ENCODE data around the gene ESPN.

ESPN gene

DNA sequence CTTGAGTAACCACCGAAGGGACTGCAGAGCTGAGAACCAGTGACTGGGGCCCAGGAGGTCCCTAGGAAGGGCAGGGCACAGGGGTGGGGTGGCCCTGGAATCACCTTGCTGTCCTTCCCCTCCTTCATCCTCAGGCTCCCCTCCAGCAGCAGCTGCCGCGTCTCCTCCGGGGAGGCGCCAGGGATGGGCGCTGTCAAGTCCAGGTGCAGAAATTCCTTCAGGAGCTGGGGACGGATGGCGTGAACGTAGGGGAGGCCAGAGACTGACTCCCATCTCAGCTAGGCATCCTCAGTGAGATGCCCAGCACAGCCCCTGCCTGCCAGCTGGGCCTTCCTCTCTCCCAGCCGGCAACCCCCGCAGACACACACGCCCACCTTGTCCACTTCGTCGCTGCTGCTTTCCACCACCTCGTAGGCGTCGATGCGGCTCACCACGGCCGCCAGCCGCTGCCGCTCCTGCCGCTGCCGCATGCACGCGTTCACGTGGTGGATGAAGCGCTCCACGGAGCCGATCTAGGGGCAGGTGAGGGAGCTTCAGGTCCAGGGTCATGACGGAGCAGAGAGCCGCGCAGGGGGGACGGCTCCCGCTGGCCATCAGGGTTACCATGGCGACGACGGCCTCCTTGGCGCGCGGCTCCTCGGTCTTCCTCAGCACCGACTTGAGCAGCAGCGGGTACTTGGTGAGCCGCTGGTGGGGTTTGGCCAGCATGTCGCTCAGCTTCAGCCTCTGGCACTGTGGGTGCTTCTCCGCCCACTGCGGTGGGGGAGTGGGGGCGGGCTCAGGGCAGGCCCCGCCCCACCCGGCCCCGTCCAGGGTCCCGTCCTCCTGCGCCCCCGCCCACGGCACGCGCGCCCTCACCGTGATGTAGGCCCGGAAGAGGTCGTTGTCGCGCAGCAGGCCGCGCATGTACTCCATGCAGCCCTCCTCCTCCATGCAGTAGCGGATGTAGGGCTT, 45.8 kb downstream of the ESPN start (continued):
- TF ChIP-seq, protein P1, sequence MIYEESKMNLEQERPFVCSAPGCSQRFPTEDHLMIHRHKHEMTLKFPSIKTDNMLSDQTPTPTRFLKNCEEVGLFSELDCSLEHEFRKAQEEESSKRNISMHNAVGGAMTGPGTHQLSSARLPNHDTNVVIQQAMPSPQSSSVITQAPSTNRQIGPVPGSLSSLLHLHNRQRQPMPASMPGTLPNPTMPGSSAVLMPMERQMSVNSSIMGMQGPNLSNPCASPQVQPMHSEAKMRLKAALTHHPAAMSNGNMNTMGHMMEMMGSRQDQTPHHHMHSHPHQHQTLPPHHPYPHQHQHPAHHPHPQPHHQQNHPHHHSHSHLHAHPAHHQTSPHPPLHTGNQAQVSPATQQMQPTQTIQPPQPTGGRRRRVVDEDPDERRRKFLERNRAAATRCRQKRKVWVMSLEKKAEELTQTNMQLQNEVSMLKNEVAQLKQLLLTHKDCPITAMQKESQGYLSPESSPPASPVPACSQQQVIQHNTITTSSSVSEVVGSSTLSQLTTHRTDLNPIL (CRISPR knock-in tag; IDR thresholded peaks at IDR 0.05; ENCODE audit: low read depth), result no peak
- TF ChIP-seq PPARA (CRISPR knock-in tag; IDR thresholded peaks at IDR 0.05; ENCODE audit: borderline replicate concordance) (no peak), ZNF8 (CRISPR knock-in tag; IDR thresholded peaks at IDR 0.05) (no peak), TCF4 (CRISPR knock-in tag; IDR thresholded peaks at IDR 0.05; ENCODE audit: borderline replicate concordance) (no peak)

DNA sequence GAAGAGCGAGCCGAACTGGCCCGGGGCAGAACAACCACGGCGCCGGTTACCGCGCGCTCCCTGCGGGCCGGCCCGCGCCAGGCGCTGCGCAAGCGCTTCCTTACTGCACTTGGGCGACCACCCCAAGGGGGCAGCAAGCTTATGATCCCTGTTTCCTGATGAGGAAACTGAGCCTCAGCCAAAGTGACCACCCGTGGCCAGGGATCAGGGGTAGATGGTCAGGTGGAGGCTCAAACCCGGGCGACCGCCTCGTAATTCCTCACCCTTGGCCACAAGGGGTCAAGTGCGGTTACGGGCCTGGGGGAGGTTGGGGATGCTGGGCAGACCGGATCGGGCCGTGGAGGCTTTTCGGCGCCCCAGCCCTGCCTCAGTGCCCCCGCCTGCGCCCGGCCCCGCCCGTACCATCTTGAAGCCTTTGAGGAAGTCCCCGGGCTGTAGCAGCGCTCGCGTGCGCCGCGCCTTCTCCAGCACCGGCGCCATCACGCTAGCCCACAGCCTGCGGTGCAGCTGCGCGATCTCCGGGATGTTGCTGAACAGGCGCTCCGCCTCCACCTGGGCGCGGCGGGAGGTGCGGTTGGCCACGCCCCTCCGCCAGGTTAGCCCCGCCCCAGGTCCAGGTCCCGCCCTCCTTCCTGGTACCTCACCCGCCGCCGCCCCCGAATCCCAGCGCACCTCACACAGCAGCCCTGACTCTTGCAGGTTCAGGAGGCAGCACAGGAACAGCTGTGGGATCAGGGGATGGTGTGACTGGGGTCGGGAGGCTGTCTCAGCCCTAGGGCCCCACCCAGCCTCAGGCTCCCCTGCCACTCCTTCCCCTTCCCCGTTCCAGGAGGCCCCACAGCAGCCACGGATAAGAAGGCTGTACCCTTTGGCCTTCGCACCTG, 46.8 kb downstream of the ESPN start:
- no peak for ATAC-seq

DNA sequence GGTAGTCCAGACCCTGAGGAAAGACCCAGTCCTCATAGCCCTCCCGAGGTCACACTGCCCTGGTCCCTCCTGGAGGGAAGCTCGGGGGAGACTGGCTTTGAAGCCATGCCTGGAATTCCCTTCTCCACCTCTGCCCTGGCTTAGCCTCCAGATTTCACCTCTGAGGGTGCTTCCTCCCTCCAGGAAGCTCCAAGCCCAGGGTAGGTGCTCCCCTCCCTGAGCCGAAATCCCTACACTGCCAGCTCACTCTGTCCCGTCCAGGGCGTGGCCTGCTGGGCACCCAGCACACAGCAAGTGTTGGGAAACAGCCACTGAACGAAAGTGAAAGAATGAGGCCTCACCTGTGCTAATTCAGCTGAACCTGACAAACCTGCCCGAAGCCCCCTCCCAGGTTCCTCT, 47.4 kb downstream of the ESPN start:
- ATAC-seq, result no peak
- TF ChIP-seq TOX (CRISPR knock-in tag; IDR thresholded peaks at IDR 0.05; ENCODE audit: borderline replicate concordance) (no peak), SNAI2 (CRISPR knock-in tag; IDR thresholded peaks at IDR 0.05) (no peak), ZFP30 (CRISPR knock-in tag; IDR thresholded peaks at IDR 0.05) (no peak), ESRRG (CRISPR knock-in tag; IDR thresholded peaks at IDR 0.05) (no peak), ZNF70 (CRISPR knock-in tag; IDR thresholded peaks at IDR 0.05) (no peak), BACH2 (CRISPR knock-in tag; IDR thresholded peaks at IDR 0.05; ENCODE audit: borderline replicate concordance) (no peak), PPARA (CRISPR knock-in tag; IDR thresholded peaks at IDR 0.05; ENCODE audit: borderline replicate concordance) (no peak), CSDC2 (CRISPR knock-in tag; IDR thresholded peaks at IDR 0.05) (no peak), ZC3H10 (CRISPR knock-in tag; IDR thresholded peaks at IDR 0.05) (no peak), ZNF8 (CRISPR knock-in tag; IDR thresholded peaks at IDR 0.05) (no peak)
- TF ChIP-seq, protein P2, sequence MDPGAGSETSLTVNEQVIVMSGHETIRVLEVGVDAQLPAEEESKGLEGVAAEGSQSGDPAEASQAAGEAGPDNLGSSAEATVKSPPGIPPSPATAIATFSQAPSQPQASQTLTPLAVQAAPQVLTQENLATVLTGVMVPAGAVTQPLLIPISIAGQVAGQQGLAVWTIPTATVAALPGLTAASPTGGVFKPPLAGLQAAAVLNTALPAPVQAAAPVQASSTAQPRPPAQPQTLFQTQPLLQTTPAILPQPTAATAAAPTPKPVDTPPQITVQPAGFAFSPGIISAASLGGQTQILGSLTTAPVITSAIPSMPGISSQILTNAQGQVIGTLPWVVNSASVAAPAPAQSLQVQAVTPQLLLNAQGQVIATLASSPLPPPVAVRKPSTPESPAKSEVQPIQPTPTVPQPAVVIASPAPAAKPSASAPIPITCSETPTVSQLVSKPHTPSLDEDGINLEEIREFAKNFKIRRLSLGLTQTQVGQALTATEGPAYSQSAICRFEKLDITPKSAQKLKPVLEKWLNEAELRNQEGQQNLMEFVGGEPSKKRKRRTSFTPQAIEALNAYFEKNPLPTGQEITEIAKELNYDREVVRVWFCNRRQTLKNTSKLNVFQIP (CRISPR knock-in tag; IDR thresholded peaks at IDR 0.05; ENCODE audit: borderline replicate concordance, low read depth), result no peak
- TF ChIP-seq, protein P1 (CRISPR knock-in tag; IDR thresholded peaks at IDR 0.05; ENCODE audit: low read depth), result no peak
- TF ChIP-seq, protein P3, sequence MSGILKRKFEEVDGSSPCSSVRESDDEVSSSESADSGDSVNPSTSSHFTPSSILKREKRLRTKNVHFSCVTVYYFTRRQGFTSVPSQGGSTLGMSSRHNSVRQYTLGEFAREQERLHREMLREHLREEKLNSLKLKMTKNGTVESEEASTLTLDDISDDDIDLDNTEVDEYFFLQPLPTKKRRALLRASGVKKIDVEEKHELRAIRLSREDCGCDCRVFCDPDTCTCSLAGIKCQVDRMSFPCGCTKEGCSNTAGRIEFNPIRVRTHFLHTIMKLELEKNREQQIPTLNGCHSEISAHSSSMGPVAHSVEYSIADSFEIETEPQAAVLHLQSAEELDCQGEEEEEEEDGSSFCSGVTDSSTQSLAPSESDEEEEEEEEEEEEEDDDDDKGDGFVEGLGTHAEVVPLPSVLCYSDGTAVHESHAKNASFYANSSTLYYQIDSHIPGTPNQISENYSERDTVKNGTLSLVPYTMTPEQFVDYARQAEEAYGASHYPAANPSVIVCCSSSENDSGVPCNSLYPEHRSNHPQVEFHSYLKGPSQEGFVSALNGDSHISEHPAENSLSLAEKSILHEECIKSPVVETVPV (CRISPR knock-in tag; IDR thresholded peaks at IDR 0.05), result no peak

More for the DNA sequence above, 46.8 kb downstream of the ESPN start:
- no peak for TF ChIP-seq ZNF8 (CRISPR knock-in tag; IDR thresholded peaks at IDR 0.05)
- TF ChIP-seq, protein P3 (CRISPR knock-in tag; IDR thresholded peaks at IDR 0.05), result no peak
- no peak for TF ChIP-seq TCF4 (CRISPR knock-in tag; IDR thresholded peaks at IDR 0.05; ENCODE audit: borderline replicate concordance)
- TF ChIP-seq, protein P2 (CRISPR knock-in tag; IDR thresholded peaks at IDR 0.05; ENCODE audit: borderline replicate concordance, low read depth), result no peak
- TF ChIP-seq ISL1 (CRISPR knock-in tag; IDR thresholded peaks at IDR 0.05), result no peak
- TF ChIP-seq ZFP3 (CRISPR knock-in tag; IDR thresholded peaks at IDR 0.05), result no peak
- TF ChIP-seq SNAI2 (CRISPR knock-in tag; IDR thresholded peaks at IDR 0.05), result no peak
- TF ChIP-seq PPARA (CRISPR knock-in tag; IDR thresholded peaks at IDR 0.05; ENCODE audit: borderline replicate concordance), result no peak
- no peak for TF ChIP-seq ZFP30 (CRISPR knock-in tag; IDR thresholded peaks at IDR 0.05)
- TF ChIP-seq, protein P4, sequence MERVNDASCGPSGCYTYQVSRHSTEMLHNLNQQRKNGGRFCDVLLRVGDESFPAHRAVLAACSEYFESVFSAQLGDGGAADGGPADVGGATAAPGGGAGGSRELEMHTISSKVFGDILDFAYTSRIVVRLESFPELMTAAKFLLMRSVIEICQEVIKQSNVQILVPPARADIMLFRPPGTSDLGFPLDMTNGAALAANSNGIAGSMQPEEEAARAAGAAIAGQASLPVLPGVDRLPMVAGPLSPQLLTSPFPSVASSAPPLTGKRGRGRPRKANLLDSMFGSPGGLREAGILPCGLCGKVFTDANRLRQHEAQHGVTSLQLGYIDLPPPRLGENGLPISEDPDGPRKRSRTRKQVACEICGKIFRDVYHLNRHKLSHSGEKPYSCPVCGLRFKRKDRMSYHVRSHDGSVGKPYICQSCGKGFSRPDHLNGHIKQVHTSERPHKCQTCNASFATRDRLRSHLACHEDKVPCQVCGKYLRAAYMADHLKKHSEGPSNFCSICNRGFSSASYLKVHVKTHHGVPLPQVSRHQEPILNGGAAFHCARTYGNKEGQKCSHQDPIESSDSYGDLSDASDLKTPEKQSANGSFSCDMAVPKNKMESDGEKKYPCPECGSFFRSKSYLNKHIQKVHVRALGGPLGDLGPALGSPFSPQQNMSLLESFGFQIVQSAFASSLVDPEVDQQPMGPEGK (CRISPR knock-in tag; IDR thresholded peaks at IDR 0.05; ENCODE audit: borderline replicate concordance), result no peak
- TF ChIP-seq, protein P1 (CRISPR knock-in tag; IDR thresholded peaks at IDR 0.05; ENCODE audit: low read depth), result no peak
- TF ChIP-seq ESRRG (CRISPR knock-in tag; IDR thresholded peaks at IDR 0.05), result no peak
- TF ChIP-seq ZC3H10 (CRISPR knock-in tag; IDR thresholded peaks at IDR 0.05), result no peak
- TF ChIP-seq ZNF70 (CRISPR knock-in tag; IDR thresholded peaks at IDR 0.05), result no peak
